Measurements from ENCODE around the gene OS9.

DNA sequence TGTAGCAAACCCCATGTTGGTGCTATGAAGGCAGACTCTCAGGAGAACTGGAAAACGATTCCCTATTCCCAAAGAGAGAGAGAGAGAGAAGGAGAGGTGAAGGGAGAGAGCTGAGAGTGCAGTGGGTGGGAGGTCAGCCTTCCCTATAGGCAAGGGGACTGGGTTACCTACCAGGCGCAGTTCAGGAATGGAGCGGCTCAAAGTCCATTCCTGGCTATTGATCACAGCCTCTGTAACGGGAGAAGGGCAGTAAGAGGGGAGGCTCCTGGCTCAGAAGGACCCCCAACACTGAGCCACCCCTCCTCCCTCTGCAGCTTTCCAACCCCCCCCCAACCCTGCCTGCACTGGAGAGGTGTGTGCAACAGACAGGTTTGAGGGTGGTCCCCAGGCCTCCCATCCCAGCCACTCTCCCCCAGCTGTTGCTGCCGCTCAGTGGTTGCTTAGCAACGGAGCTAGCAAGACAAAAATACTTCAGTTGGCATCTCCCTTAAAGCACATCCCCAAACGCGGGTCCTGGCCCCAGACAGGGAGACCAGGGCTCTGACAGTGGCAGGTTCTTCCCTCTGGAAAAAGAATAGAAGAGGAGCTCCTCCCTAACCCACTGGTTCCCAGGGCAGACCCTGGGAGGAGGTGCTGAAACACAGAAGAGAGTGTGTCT, 41.4 kb downstream of the OS9 start:
- TF ChIP-seq, protein P1, sequence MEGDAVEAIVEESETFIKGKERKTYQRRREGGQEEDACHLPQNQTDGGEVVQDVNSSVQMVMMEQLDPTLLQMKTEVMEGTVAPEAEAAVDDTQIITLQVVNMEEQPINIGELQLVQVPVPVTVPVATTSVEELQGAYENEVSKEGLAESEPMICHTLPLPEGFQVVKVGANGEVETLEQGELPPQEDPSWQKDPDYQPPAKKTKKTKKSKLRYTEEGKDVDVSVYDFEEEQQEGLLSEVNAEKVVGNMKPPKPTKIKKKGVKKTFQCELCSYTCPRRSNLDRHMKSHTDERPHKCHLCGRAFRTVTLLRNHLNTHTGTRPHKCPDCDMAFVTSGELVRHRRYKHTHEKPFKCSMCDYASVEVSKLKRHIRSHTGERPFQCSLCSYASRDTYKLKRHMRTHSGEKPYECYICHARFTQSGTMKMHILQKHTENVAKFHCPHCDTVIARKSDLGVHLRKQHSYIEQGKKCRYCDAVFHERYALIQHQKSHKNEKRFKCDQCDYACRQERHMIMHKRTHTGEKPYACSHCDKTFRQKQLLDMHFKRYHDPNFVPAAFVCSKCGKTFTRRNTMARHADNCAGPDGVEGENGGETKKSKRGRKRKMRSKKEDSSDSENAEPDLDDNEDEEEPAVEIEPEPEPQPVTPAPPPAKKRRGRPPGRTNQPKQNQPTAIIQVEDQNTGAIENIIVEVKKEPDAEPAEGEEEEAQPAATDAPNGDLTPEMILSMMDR (conservative IDR thresholded peaks at IDR 0.05), result no peak
- no peak for TF ChIP-seq ZFX (IDR thresholded peaks at IDR 0.05)
